Hepatocyte (in vitro differentiated cells): ENCODE data around the gene GPX2.

Source experiments
- CTCF ChIP-seq: fragments of 200-600 bp; sonication (generic); IDR thresholded peaks from 2 replicates; pipeline ENCODE4 v1.5.1; 2016; ENCODE audit warnings: antibody characterized with exemption, mild to moderate bottlenecking; ENCODE audit not compliant: poor library complexity
- EZH2 ChIP-seq: fragments of 200-600 bp; sonication (generic); IDR thresholded peaks from 2 replicates; pipeline ENCODE4 v1.6.1; 2016; ENCODE audit warnings: antibody characterized with exemption, mild to moderate bottlenecking, borderline replicate concordance

- TF ChIP-seq CTCF (no peak), EZH2 (no peak)
These were observed 18.3 kb upstream of the GPX2 start for GRCh38 chr14:64960762-64961276.
